Measurements from ENCODE around the gene CD36.

The CD36 gene

DNA sequence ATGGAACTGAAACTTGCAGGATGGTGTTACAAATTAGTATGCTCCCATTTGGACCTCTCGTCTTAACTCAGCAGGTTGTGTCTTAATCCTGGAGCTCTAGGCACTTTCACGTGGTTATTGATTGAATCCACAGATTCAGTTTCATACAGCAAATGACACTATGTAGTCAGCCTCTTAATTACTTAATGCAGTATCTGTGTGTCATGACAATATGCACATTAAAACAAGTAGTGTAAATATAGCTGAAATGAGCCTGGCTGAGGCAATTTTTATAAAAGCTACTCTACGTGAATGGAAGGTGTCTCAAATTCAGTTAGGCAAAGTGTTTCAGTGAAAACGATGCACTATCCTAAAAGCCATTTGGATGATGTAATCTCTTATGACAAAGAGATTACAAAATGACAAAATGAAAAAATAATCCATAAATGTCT is 86.8 kb downstream of the CD36 start:
- no peak for DNase-seq (ENCODE audit: extremely low read depth, low read depth)

More for the DNA sequence above, 86.8 kb downstream of the CD36 start:
- TF ChIP-seq, protein P1, sequence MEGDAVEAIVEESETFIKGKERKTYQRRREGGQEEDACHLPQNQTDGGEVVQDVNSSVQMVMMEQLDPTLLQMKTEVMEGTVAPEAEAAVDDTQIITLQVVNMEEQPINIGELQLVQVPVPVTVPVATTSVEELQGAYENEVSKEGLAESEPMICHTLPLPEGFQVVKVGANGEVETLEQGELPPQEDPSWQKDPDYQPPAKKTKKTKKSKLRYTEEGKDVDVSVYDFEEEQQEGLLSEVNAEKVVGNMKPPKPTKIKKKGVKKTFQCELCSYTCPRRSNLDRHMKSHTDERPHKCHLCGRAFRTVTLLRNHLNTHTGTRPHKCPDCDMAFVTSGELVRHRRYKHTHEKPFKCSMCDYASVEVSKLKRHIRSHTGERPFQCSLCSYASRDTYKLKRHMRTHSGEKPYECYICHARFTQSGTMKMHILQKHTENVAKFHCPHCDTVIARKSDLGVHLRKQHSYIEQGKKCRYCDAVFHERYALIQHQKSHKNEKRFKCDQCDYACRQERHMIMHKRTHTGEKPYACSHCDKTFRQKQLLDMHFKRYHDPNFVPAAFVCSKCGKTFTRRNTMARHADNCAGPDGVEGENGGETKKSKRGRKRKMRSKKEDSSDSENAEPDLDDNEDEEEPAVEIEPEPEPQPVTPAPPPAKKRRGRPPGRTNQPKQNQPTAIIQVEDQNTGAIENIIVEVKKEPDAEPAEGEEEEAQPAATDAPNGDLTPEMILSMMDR (IDR thresholded peaks at IDR 0.05; ENCODE audit: low read depth, low read length) = no peak
